Stimulated activated CD4-positive, alpha-beta T cell treated with anti-CD3 and anti-CD28 coated beads, Interleukin-15, amount 100 ng/mL, for 1 hour (primary cell): Measurements from ENCODE around the gene PPP6R2.

Source experiments
- DNase-seq, 2 donors: peaks; one replicate each; pipeline ENCODE4 v3.0.0-alpha.2; 2020; ENCODE audit warnings: low read depth in 1 of 2, low spot score in 1 of 2

Gene PPP6R2

GRCh38 chr22:50482107-50483074, 139.3 kb downstream of the PPP6R2 start:
- no peak for DNase-seq

GRCh38 chr22:50483106-50483505, 140.0 kb downstream of the PPP6R2 start:
- DNase-seq, result no peak

GRCh38 chr22:50483556-50483955, 140.4 kb downstream of the PPP6R2 start:
- no peak for DNase-seq

- no peak for DNase-seq
Measured at GRCh38 chr22:50483977-50484853, 141.1 kb downstream of the PPP6R2 start.

GRCh38 chr22:50485221-50486131, 142.3 kb downstream of the PPP6R2 start:
- no peak for DNase-seq

GRCh38 chr22:50486561-50487289, 143.6 kb downstream of the PPP6R2 start, which contains the start of gene MIOX:
Gene MIOX, plus strand, starts transcription at chr22:50486859. Its CDS starts 39 bp downstream, at chr22:50486898.
- no peak for DNase-seq

GRCh38 chr22:50487290-50488005, 144.3 kb downstream of the PPP6R2 start:
- DNase-seq, result no peak

GRCh38 chr22:50488006-50488677, 145.0 kb downstream of the PPP6R2 start:
- no peak for DNase-seq

- no peak for DNase-seq
Measured at GRCh38 chr22:50488886-50489285, 145.8 kb downstream of the PPP6R2 start.

- DNase-seq, result no peak
Measured at GRCh38 chr22:50489363-50490243, 146.5 kb downstream of the PPP6R2 start.

- no peak for DNase-seq
Measured at GRCh38 chr22:50490531-50491308, 147.6 kb downstream of the PPP6R2 start.
